Bone marrow (tissue), 2 donors: ENCODE results near the gene LIAS.
"Not testable (repeated sequence)": the region's sequence is repeated elsewhere in the genome, so short reads cannot be mapped to it uniquely, and the experiment has no call there.

Experiments
- DNase-seq, 2 donors: peaks; one replicate each; lab custom pipeline; 2025; lab: John Stamatoyannopoulos, UW

Gene LIAS

GRCh38 chr4:39497909-39498726 is 39.3 kb downstream of the LIAS start:
- DNase-seq, result no peak

GRCh38 chr4:39498727-39499020 is 39.8 kb downstream of the LIAS start:
- DNase-seq, result no peak

- no peak for DNase-seq
These were observed 43.3 kb downstream of the LIAS start for GRCh38 chr4:39502019-39502663.

GRCh38 chr4:39502664-39503035 is 43.8 kb downstream of the LIAS start:
- DNase-seq, result not testable (repeated sequence)

GRCh38 chr4:39504538-39504937 is 45.7 kb downstream of the LIAS start:
- no peak for DNase-seq

- DNase-seq, result no peak
These were observed 46.7 kb downstream of the LIAS start for GRCh38 chr4:39505581-39505980.

- DNase-seq, result no peak
These were observed 51.6 kb downstream of the LIAS start for GRCh38 chr4:39510348-39510929.

DNA sequence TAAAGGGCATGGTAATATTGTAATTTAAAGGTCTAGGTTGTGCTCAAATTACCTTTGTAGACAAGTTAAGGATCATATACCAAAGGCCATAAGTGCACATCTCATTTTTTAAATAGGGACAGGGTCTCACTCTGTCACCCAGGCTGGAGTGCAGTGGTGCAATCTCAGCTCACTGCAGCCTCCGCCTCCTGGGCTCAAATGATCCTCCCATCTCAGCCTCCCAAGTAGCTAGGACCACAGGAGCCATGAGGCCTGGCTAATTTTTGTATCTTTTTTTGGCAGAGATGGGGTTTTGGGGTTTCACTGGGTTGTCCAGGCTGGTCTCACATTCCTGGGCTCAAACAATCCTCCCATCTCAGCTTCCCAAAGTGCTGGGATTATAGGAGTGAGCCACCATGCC is 55.4 kb downstream of the LIAS start:
- DNase-seq, result not testable (repeated sequence)

GRCh38 chr4:39514888-39515401 is 56.1 kb downstream of the LIAS start:
- no peak for DNase-seq

GRCh38 chr4:39515669-39516401 is 57.0 kb downstream of the LIAS start:
- not testable (repeated sequence) for DNase-seq

GRCh38 chr4:39516407-39516966 is 57.6 kb downstream of the LIAS start:
- no peak for DNase-seq

DNA sequence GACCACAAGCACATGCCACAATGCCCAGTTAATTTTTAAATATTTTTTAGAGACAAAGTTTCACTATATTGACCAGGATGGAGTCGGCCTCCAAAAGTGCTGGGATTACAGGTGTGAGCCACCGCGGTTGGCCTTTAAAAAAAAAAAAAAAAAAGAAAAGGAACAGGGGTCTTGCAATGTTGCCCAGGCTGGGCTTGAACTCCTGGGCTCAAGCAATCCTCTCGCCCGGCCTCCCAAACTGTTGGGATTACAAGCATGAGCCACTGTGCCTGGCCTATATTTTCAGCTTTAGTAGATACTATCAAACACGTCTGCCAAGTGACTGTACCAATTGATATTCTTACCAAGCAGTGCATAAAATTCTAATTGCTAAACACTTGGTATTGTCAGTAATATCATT is 59.6 kb downstream of the LIAS start:
- DNase-seq, result no peak

DNA sequence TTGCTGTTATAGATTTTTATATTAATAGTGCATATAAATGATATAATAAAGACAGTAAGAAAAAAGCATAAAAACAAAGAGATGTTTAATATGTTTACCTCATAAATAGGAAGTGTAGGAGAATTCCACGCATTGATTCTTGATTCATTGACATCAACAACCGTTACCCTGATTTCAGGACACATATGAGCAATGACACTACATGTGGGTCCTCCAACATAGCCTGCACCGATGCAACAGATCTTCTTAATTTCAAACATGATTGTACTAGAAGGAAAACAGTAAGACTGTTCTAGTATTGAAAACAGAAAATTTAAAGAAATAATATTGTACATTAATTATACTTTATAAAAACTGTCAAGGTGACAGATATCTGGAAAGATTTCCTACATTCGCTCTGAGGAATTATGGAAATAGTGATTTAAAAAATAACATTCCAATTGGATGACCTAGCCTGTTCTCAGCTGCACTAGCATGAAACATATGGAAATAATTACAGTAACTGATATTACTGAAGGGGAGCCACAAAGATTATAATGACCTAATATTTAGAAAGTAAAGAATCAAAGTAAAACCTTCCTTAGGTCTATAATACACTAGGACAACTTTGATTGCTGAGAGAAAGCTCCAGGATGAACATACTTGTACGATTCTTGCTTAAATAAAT is 62.5 kb downstream of the LIAS start:
- DNase-seq, result no peak

- no peak for DNase-seq
These were observed 63.2 kb downstream of the LIAS start for GRCh38 chr4:39522068-39522467.

DNA sequence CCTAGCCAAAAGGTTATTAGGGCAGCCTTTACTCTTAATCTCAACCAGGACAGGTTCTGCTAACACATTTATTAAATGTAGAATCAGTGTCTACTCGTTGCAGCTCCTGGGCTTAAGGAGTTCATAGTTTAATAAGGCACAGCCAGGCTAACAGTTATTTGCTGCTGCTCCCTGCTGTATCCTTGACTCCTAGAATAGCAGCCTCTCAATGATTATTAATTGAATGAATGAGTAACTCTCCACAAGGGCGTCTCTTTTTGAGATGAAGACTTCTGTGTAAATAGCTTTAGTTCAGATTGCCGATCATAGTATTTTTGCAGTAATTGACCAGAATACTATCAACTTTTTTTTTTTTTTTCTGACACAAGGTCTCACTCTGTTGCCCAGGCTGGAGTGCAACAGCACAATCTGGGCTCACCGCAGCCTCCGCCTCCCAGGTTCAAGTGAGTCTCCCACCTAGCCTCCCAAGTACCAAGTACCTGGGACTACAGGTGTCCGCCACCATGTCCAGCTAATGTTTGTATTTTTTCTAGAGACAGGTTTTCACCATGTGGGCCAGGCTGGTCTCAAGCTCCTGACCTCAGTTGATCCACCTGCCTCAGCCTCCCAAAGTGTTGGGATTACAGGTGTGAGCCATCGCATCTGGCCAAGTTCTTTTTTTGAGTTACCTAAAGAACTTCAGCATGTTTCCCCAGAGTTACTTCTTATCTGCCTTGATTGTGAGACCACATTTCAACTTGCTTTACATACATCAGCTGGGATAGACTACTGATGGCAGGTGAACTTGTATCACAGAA is 65.5 kb downstream of the LIAS start:
- DNase-seq, result no peak

DNA sequence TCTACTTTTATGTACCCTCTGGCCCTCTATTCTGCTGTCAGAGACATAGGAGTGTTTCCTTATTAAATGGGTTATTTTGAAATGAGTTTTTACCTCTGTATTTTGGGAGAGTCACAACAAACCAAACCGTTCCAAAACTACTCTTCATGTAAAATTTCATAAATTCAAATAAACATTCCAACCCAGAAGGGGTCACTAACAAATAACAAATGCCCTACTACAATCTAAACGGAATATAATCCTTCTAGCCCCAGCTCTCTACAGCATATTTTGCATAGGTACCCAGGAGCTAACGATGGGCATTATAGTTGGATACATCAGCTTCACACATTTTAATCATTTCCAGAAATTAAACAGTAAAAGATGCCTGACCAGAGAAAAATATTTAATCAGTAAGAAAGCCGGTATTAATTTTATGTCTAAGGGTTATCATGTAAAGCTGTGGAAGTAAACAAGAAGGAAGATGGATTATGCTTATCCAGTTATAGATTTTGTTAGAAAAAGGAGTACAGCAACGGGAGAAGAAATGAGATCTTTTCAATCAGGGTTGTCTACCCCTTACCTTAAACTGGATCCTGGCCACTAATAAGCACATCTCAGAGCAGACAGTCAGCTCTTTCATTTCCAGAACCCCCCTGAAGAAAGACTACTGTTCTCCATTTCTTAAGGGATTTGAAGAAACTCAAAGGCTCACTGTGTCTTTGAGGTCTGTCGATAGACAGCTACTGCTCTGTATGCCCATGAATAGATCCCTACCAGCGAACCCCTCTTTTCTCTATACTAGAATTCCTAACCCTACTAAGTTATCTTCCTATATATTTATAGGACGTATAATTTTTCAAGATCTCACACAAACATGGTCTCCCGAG is 67.2 kb downstream of the LIAS start:
- no peak for DNase-seq

GRCh38 chr4:39526765-39527295 is 68.0 kb downstream of the LIAS start:
- DNase-seq, result peak in 1 of 2 donors; percentile 62

- DNase-seq, result peak; percentile 70 to 87
These were observed 68.6 kb downstream of the LIAS start, which contains the start of gene UGDH for GRCh38 chr4:39527296-39528060. TSS of gene UGDH (minus strand) at chr4:39527439. CDS start at chr4:39521512, 5,927 bp downstream.

GRCh38 chr4:39528061-39528465 is 69.2 kb downstream of the LIAS start:
- DNase-seq, result no peak
